ENCODE measurements around the gene GRM2. TPM values are rescaled to one million over a fixed set of nuclear protein-coding genes. Genes with fewer than 3 reads are reported as not detected.

The GRM2 gene
- total RNA-seq (2021), result 2.9 and 5.6 TPM in 2 replicates
- Bru-seq, nascent RNA, result percentile 41 among the genes with signal in this experiment
- percentile 44 among the genes with signal in this experiment for BruChase-seq, experiment 1, labeled RNA remaining after a 2-hour chase
- BruChase-seq, experiment 2, labeled RNA remaining after a 6-hour chase, result percentile 53 among the genes with signal in this experiment
- long read RNA-seq, partial matches to known transcripts, result 0 of 2 reads
- long read RNA-seq, other reads (novel, unspliced or antisense), result 2 of 2 reads

GRCh38 chr3:51706788-51707731 lies at the start of gene GRM2:
GRM2 (plus strand) TSS chr3:51707068; CDS start chr3:51708984, 1,916 bp downstream.
- H3K36me3 ChIP-seq (ENCODE audit: insufficient read depth, low read length, poor library complexity, severe bottlenecking), result no peaks in the 10 kb centered on the region
- TF ChIP-seq EZH2 (IDR thresholded peaks at IDR 0.05; ENCODE audit: borderline replicate concordance, low read depth, low read length, poor library complexity, severe bottlenecking), result no peak
- TF ChIP-seq CTCF (conservative IDR thresholded peaks at IDR 0.05; ENCODE audit: low read depth, low read length), result no peak
- no TSS peak for BruUV-seq (replicated peaks)
- ChIA-PET POLR2A (ENCODE audit: low non-redundant PET) (no interaction called here), CTCF (interaction anchor here (0.9 kb wide), 1 partner anchor 207 kb away, joined by 3 read pairs; no protein-coding TSS in a partner anchor)
- no peaks in the 10 kb centered on the region for H3K9me3 ChIP-seq (ENCODE audit: low read depth, low read length, poor library complexity, severe bottlenecking)
- peak; percentile 87 for DNase-seq (ENCODE audit: low spot score)
- H3K27ac ChIP-seq (ENCODE audit: low read depth, low read length, poor library complexity, severe bottlenecking), result no peak within 1 kb of the TSS
- peak within 1 kb of the TSS; percentile 40 for H3K4me3 ChIP-seq (ENCODE audit: low read depth, low read length, poor library complexity, severe bottlenecking)
- intact Hi-C loops (cut with micrococcal nuclease; ENCODE audit: unreplicated experiment), result no loop called here
- no peaks in the 10 kb centered on the region for H3K4me1 ChIP-seq (ENCODE audit: insufficient read depth, low read length, poor library complexity, severe bottlenecking)
- H3K27me3 ChIP-seq (replicated peaks; ENCODE audit: insufficient read depth, low read depth, low read length, poor library complexity), result no peaks in the 10 kb centered on the region

DNA sequence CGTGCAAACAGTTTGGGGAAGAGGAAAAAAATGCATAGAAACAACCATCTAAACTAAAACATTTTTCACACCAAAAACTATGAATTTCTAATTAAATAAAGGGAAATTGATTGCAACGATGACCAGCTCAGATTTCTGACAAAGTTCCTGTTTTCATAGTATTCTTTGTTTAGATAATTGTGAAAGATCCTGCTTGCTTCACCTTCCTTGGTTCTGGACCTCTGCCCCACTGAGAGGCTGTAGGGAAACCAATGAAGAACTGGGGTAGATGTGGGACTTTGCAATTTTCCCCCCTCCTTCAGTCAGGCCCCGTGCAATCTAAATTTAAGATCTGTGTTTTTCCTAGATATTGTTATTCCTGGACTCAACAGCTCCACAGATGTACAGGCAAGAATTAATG lies 49.6 kb upstream of the GRM2 start:
- CTCF ChIA-PET, result no interaction called here

DNA sequence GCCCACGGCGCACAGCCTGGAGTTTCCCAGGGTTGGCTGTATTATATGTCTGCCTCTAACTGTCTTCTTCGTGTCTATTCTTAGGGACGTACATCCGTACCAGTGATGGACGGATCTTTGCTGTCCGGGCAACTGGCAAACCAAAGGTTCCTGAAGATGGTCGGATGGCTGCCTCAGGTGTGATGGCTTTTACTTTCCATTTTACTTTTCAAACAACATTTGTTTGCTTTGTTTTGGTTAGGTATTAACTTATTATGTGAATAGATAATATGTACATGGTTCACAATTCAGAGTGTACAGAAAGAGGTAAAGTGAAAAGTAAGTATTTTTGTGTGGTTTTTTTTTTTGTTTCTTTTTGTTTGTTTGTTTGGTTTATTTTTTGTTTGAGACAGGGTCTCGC lies 46.9 kb upstream of the GRM2 start:
- no peak for TF ChIP-seq CTCF (conservative IDR thresholded peaks at IDR 0.05; ENCODE audit: low read depth, low read length)
- no peak for TF ChIP-seq EZH2 (IDR thresholded peaks at IDR 0.05; ENCODE audit: borderline replicate concordance, low read depth, low read length, poor library complexity, severe bottlenecking)
- H3K9me3 ChIP-seq (ENCODE audit: low read depth, low read length, poor library complexity, severe bottlenecking), result no peaks in the 10 kb centered on the region
- H3K27ac ChIP-seq (ENCODE audit: low read depth, low read length, poor library complexity, severe bottlenecking), result no peak overlapping the region
- intact Hi-C loops (cut with micrococcal nuclease; ENCODE audit: unreplicated experiment), result no loop called here
- no peak overlapping the region for H3K4me3 ChIP-seq (ENCODE audit: low read depth, low read length, poor library complexity, severe bottlenecking)
- peaks cover 4% of the 10 kb centered on the region for H3K36me3 ChIP-seq (ENCODE audit: insufficient read depth, low read length, poor library complexity, severe bottlenecking)
- no TSS peak for BruUV-seq (replicated peaks)
- POLR2A ChIA-PET (ENCODE audit: low non-redundant PET), result no interaction called here
- CTCF ChIA-PET, result no interaction called here
- H3K4me1 ChIP-seq (ENCODE audit: insufficient read depth, low read length, poor library complexity, severe bottlenecking), result no peaks in the 10 kb centered on the region
- no peaks in the 10 kb centered on the region for H3K27me3 ChIP-seq (replicated peaks; ENCODE audit: insufficient read depth, low read depth, low read length, poor library complexity)
- DNase-seq (ENCODE audit: low spot score), result no peak

More for the DNA sequence above, 49.6 kb upstream of the GRM2 start:
- intact Hi-C loops (cut with micrococcal nuclease; ENCODE audit: unreplicated experiment), result no loop called here
- peaks cover 4% of the 10 kb centered on the region for H3K36me3 ChIP-seq (ENCODE audit: insufficient read depth, low read length, poor library complexity, severe bottlenecking)
- no peaks in the 10 kb centered on the region for H3K27me3 ChIP-seq (replicated peaks; ENCODE audit: insufficient read depth, low read depth, low read length, poor library complexity)
- H3K4me1 ChIP-seq (ENCODE audit: insufficient read depth, low read length, poor library complexity, severe bottlenecking), result no peaks in the 10 kb centered on the region
- no peak overlapping the region for H3K4me3 ChIP-seq (ENCODE audit: low read depth, low read length, poor library complexity, severe bottlenecking)
- no TSS peak for BruUV-seq (replicated peaks)
- no peaks in the 10 kb centered on the region for H3K9me3 ChIP-seq (ENCODE audit: low read depth, low read length, poor library complexity, severe bottlenecking)
- DNase-seq (ENCODE audit: low spot score), result no peak
- H3K27ac ChIP-seq (ENCODE audit: low read depth, low read length, poor library complexity, severe bottlenecking), result no peak overlapping the region
- no peak for TF ChIP-seq CTCF (conservative IDR thresholded peaks at IDR 0.05; ENCODE audit: low read depth, low read length)
- TF ChIP-seq EZH2 (IDR thresholded peaks at IDR 0.05; ENCODE audit: borderline replicate concordance, low read depth, low read length, poor library complexity, severe bottlenecking), result no peak
- POLR2A ChIA-PET (ENCODE audit: low non-redundant PET), result no interaction called here

All from A673 (cell line).